Measurements from ENCODE around the gene ALX4. TPM values are rescaled to one million over a fixed set of nuclear protein-coding genes. Genes with fewer than 3 reads are reported as not detected.

The ALX4 gene
- total and polyA plus RNA-seq, 2 donors (not counting 1 experiment from before 2014, with no cell fraction given): not detected

DNA sequence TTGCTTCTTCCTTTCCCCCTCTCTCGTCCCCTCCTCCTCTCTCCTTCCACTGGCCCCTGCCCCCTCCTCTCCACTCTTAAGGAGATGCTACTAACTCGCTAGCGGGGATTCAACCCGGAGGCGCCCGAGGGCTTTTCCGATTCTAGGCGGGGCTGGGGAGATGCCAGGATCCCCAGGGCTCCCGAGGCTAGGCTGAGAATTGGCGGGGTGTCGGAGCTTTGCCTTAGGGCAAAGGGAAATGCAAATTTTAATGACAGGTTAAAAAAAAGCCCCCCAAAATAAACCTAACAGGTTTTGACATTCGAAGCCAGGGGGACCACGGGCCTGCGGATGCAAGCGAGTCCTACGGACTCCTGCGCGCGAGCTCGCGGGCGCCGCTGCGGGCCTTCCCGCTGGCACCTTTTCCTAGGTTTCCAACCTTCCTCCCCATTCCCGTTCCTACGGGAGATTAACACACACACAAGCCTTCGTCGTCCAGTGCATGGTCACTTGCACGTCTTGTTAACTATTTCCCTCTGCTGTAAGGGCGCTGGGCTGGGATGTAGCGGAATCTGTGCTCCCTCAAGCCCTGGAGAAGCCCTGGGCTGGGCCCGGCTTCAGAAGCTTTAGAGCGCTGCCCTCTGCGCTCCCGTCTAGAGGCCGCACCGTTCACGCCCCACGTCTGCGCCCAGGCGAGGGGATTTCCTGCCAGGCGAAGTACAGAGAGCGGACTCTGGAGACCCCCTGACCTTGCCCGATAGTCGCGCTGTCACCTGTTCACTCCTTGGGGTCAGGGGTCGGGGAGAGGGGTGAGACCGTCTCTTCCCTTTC, 729 bp upstream of the ALX4 start:
- no peak for DNase-seq (ENCODE audit: low read depth in 2 of 2)
- Histone ChIP-seq H3K27me3 (ENCODE audit: control insufficient read depth, insufficient read depth, low read length) (peaks cover 72% of the 10 kb centered on the region), H3K79me2 (ENCODE audit: control insufficient read depth, insufficient read depth, low read length) (no peaks in the 10 kb centered on the region), H3K4me1 (ENCODE audit: control insufficient read depth, extremely low read depth, insufficient read depth, low read length) (no peaks in the 10 kb centered on the region), H3K4me3 (replicated peaks in 1 of 4; ENCODE audit: control extremely low read depth in 1 of 4, insufficient read depth in 1 of 4, low read depth in 3 of 4, low read length in 4 of 4) (no peak overlapping the region), H3K9me3 (ENCODE audit: control insufficient read depth, insufficient read depth, low read depth, low read length) (no peaks in the 10 kb centered on the region), H4K20me1 (ENCODE audit: control insufficient read depth, extremely low read depth, insufficient read depth, low read length) (no peaks in the 10 kb centered on the region), H3K27ac (ENCODE audit: insufficient read depth, low read length) (no peak overlapping the region), H3K9ac (ENCODE audit: insufficient read depth, low read length) (no peak overlapping the region), H3K4me2 (ENCODE audit: extremely low read depth, insufficient read depth, low read length) (no peak overlapping the region), H2AFZ (ENCODE audit: low read length) (no peak overlapping the region), H3K36me3 (ENCODE audit: control insufficient read depth, insufficient read depth, low read length) (no peaks in the 10 kb centered on the region)
- TF ChIP-seq, protein P1, sequence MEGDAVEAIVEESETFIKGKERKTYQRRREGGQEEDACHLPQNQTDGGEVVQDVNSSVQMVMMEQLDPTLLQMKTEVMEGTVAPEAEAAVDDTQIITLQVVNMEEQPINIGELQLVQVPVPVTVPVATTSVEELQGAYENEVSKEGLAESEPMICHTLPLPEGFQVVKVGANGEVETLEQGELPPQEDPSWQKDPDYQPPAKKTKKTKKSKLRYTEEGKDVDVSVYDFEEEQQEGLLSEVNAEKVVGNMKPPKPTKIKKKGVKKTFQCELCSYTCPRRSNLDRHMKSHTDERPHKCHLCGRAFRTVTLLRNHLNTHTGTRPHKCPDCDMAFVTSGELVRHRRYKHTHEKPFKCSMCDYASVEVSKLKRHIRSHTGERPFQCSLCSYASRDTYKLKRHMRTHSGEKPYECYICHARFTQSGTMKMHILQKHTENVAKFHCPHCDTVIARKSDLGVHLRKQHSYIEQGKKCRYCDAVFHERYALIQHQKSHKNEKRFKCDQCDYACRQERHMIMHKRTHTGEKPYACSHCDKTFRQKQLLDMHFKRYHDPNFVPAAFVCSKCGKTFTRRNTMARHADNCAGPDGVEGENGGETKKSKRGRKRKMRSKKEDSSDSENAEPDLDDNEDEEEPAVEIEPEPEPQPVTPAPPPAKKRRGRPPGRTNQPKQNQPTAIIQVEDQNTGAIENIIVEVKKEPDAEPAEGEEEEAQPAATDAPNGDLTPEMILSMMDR (conservative IDR thresholded peaks at IDR 0.05 in 1 of 2, IDR thresholded peaks at IDR 0.05 in 1 of 2; ENCODE audit: low read depth in 1 of 2, low read length in 2 of 2): no peak
- TF ChIP-seq EZH2 (IDR thresholded peaks at IDR 0.05; ENCODE audit: low read length, missing control alignments): peak; percentile 93

DNA sequence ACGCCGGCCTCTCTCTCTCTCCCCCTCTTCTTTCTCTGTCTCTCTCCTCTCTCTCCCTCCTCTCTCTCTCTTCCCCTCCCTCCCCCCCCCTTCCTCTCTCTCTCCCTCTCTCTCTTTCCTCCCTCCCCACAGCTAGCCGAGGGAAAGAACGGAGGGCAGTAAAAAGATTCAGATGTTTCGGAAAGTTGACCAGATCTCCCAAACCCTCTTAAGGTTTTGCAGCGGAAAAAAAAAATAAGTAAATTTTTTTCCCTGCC, 195 bp upstream of the ALX4 start:
- no peaks in the 10 kb centered on the region for H3K79me2 ChIP-seq (ENCODE audit: control insufficient read depth, insufficient read depth, low read length)
- H2AFZ ChIP-seq (ENCODE audit: low read length): no peak overlapping the region
- no peak overlapping the region for H3K27ac ChIP-seq (ENCODE audit: insufficient read depth, low read length)
- H3K4me1 ChIP-seq (ENCODE audit: control insufficient read depth, extremely low read depth, insufficient read depth, low read length): no peaks in the 10 kb centered on the region
- no peaks in the 10 kb centered on the region for H3K36me3 ChIP-seq (ENCODE audit: control insufficient read depth, insufficient read depth, low read length)
- no peaks in the 10 kb centered on the region for H3K9me3 ChIP-seq (ENCODE audit: control insufficient read depth, insufficient read depth, low read depth, low read length)
- DNase-seq (ENCODE audit: low read depth in 2 of 2): no peak
- H4K20me1 ChIP-seq (ENCODE audit: control insufficient read depth, extremely low read depth, insufficient read depth, low read length): no peaks in the 10 kb centered on the region
- no peak overlapping the region for H3K4me3 ChIP-seq (replicated peaks in 1 of 4; ENCODE audit: control extremely low read depth in 1 of 4, insufficient read depth in 1 of 4, low read depth in 3 of 4, low read length in 4 of 4)
- no peak overlapping the region for H3K4me2 ChIP-seq (ENCODE audit: extremely low read depth, insufficient read depth, low read length)
- TF ChIP-seq, protein P1 (conservative IDR thresholded peaks at IDR 0.05 in 1 of 2, IDR thresholded peaks at IDR 0.05 in 1 of 2; ENCODE audit: low read depth in 1 of 2, low read length in 2 of 2): no peak
- TF ChIP-seq EZH2 (IDR thresholded peaks at IDR 0.05; ENCODE audit: low read length, missing control alignments): no peak
- H3K9ac ChIP-seq (ENCODE audit: insufficient read depth, low read length): no peak overlapping the region
- H3K27me3 ChIP-seq (ENCODE audit: control insufficient read depth, insufficient read depth, low read length): peaks cover 72% of the 10 kb centered on the region

DNA sequence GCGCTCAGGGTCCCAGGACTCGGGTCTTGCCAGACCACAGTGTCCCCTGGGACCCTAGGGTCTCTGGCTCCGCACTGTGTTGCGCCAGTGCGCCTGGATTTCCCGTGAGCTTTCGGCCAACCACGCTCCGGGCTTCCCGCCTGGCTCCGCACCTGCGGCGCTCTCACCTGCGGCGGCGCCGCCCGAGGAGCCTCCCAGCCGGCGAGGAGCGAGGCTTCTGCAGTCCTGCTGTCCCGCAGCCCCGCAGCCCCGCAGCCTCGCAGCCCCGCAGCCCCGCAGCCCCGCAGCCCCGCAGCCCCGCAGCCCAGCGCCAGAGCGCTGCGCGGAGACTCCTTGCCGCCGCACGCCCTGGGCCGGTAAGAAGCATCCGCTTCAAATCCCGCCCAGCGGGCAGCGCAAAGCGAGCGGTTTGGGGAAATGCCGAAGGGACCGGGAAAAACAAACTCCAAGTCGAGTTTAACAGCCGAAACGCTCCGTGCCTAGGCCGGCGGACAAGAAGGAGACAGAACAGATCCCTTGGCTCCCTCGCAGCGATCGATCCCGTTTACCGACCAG, 939 bp downstream of the ALX4 start:
- H2AFZ ChIP-seq (ENCODE audit: low read length): no peak overlapping the region
- no peaks in the 10 kb centered on the region for H3K36me3 ChIP-seq (ENCODE audit: control insufficient read depth, insufficient read depth, low read length)
- H3K79me2 ChIP-seq (ENCODE audit: control insufficient read depth, insufficient read depth, low read length): no peaks in the 10 kb centered on the region
- H3K9ac ChIP-seq (ENCODE audit: insufficient read depth, low read length): no peak overlapping the region
- no peaks in the 10 kb centered on the region for H3K9me3 ChIP-seq (ENCODE audit: control insufficient read depth, insufficient read depth, low read depth, low read length)
- TF ChIP-seq EZH2 (IDR thresholded peaks at IDR 0.05; ENCODE audit: low read length, missing control alignments): no peak
- TF ChIP-seq, protein P1 (conservative IDR thresholded peaks at IDR 0.05 in 1 of 2, IDR thresholded peaks at IDR 0.05 in 1 of 2; ENCODE audit: low read depth in 1 of 2, low read length in 2 of 2): no peak
- no peak overlapping the region for H3K4me2 ChIP-seq (ENCODE audit: extremely low read depth, insufficient read depth, low read length)
- H3K4me3 ChIP-seq (replicated peaks in 1 of 4; ENCODE audit: control extremely low read depth in 1 of 4, insufficient read depth in 1 of 4, low read depth in 3 of 4, low read length in 4 of 4): no peak overlapping the region
- no peaks in the 10 kb centered on the region for H3K4me1 ChIP-seq (ENCODE audit: control insufficient read depth, extremely low read depth, insufficient read depth, low read length)
- no peaks in the 10 kb centered on the region for H4K20me1 ChIP-seq (ENCODE audit: control insufficient read depth, extremely low read depth, insufficient read depth, low read length)
- DNase-seq (ENCODE audit: low read depth in 2 of 2): peak in 1 of 2 donors; percentile 9
- peaks cover 73% of the 10 kb centered on the region for H3K27me3 ChIP-seq (ENCODE audit: control insufficient read depth, insufficient read depth, low read length)
- no peak overlapping the region for H3K27ac ChIP-seq (ENCODE audit: insufficient read depth, low read length)
